ENCODE results near the gene ZWILCH. TPM values are rescaled to one million over a fixed set of nuclear protein-coding genes. Genes with fewer than 3 reads are reported as not detected.
A peak's percentile ranks its signal among the peaks of the same experiment; 100 is the strongest.

The ZWILCH gene
- total and polyA plus RNA-seq, 8 donors: 8.6 to 32.2 (median 25.0) TPM

GRCh38 chr15:66572146-66572545 is 67.0 kb downstream of the ZWILCH start:
- Histone ChIP-seq H3K4me3 (no peak overlapping the region), H3K36me3 (no peaks in the 10 kb centered on the region), H3K4me1 (peaks cover 0 to 1% of the 10 kb centered on the region in 2 donors), H3K9me3 (no peaks in the 10 kb centered on the region), H3K27me3 (no peaks in the 10 kb centered on the region), H3K27ac (no peak overlapping the region)
- intact Hi-C loops (cut with DNase I): no loop called here
- TF ChIP-seq CTCF (IDR thresholded peaks at IDR 0.05): no peak
- ATAC-seq (no peak), DNase-seq (no peak)

- H3K27ac ChIP-seq: no peak overlapping the region
- H3K27me3 ChIP-seq: no peaks in the 10 kb centered on the region
- no peak for ATAC-seq
- no peak overlapping the region for H3K4me3 ChIP-seq
- no peaks in the 10 kb centered on the region for H3K9me3 ChIP-seq
- intact Hi-C loops (cut with DNase I): no loop called here
- no peak for TF ChIP-seq CTCF (IDR thresholded peaks at IDR 0.05)
- DNase-seq: no peak
- no peaks in the 10 kb centered on the region for H3K4me1 ChIP-seq
- no peaks in the 10 kb centered on the region for H3K36me3 ChIP-seq
Observed at GRCh38 chr15:66573348-66573718, 68.2 kb downstream of the ZWILCH start.

- Histone ChIP-seq H3K27ac (no peak overlapping the region), H3K27me3 (no peaks in the 10 kb centered on the region), H3K4me3 (no peak overlapping the region), H3K4me1 (no peaks in the 10 kb centered on the region), H3K36me3 (no peaks in the 10 kb centered on the region), H3K9me3 (no peaks in the 10 kb centered on the region)
- no peak for TF ChIP-seq CTCF (IDR thresholded peaks at IDR 0.05)
- ATAC-seq (peak; percentile 26), DNase-seq (peak in 2 of 4 donors; percentile 10 to 33)
- intact Hi-C loops (cut with DNase I): no loop called here
Observed at GRCh38 chr15:66573719-66574595, 68.8 kb downstream of the ZWILCH start.

- no peaks in the 10 kb centered on the region for H3K27me3 ChIP-seq
- no peaks in the 10 kb centered on the region for H3K36me3 ChIP-seq
- no peaks in the 10 kb centered on the region for H3K4me1 ChIP-seq
- ATAC-seq (peak; percentile 14), DNase-seq (no peak)
- intact Hi-C loops (cut with DNase I): no loop called here
- H3K27ac ChIP-seq: no peak overlapping the region
- H3K9me3 ChIP-seq: no peaks in the 10 kb centered on the region
- no peak for TF ChIP-seq CTCF (IDR thresholded peaks at IDR 0.05)
- no peak overlapping the region for H3K4me3 ChIP-seq
Observed at GRCh38 chr15:66574596-66574950, 69.4 kb downstream of the ZWILCH start.

GRCh38 chr15:66578286-66578875 is 73.3 kb downstream of the ZWILCH start:
- Histone ChIP-seq H3K4me1 (peaks cover 0 to 10% of the 10 kb centered on the region in 2 donors), H3K27me3 (no peaks in the 10 kb centered on the region), H3K9me3 (no peaks in the 10 kb centered on the region), H3K27ac (peak overlapping the region in 1 of 2 donors; percentile 23), H3K4me3 (no peak overlapping the region), H3K36me3 (no peaks in the 10 kb centered on the region)
- intact Hi-C loops (cut with DNase I): no loop called here
- ATAC-seq (peak; percentile 24), DNase-seq (no peak)
- TF ChIP-seq CTCF (IDR thresholded peaks at IDR 0.05): no peak
